ENCODE measurements around the gene LRRC37A. TPM values are rescaled to one million over a fixed set of nuclear protein-coding genes. Genes with fewer than 3 reads are reported as not detected.
"Not testable (repeated sequence)": the region's sequence is repeated elsewhere in the genome, so short reads cannot be mapped to it uniquely, and the experiment has no call there.

Gene LRRC37A
- total and polyA plus RNA-seq, 2 donors (not counting 3 experiments of a cell fraction or from before 2014, with no cell fraction given), result 0.88 to 1.0 TPM

DNA sequence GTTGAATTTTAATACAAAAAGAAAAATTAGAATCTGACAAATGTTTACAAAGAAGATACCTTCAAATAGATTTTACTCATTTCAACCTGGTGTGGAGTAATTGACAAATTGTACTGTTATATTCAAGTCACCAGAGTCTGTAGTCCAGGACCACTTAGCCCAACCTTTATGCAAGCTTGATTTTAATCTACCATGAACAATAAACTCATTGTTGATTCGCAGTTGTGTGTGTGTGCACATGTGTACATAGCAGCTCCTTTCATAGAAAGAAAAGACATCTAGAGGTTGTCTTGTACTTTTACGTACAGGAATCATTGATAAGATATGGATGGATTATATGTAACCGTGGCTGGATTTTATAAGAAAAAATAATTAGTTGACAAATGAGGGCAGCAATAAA is 20.7 kb upstream of the LRRC37A start:
- H2AFZ ChIP-seq (ENCODE audit: low read depth, low read length), result no peak overlapping the region
- FAIRE-seq (no peak), DNase-seq (ENCODE audit: low read depth, low spot score) (no peak)
- H3K36me3 ChIP-seq (ENCODE audit: control insufficient read depth in 2 of 2, extremely low read depth in 1 of 2, insufficient read depth in 2 of 2, low read length in 2 of 2), result no peaks in the 10 kb centered on the region
- H3K9me1 ChIP-seq (replicated peaks; ENCODE audit: control insufficient read depth, extremely low read depth, insufficient read depth, low read length), result no peaks in the 10 kb centered on the region
- intact Hi-C loops (cut with micrococcal nuclease) (no loop called here), dilution Hi-C loops (cut with MboI; ENCODE audit: extremely low pct_ligation_motif_present, low sequenced_read_pairs) (no loop called here)
- TF ChIP-seq GATA2 (IDR thresholded peaks at IDR 0.05; ENCODE audit: insufficient read depth, insufficient read length, low read depth, low read length) (no peak), POLR2AphosphoS5 (IDR thresholded peaks at IDR 0.05; ENCODE audit: insufficient read depth, low read depth, low read length) (no peak), FOS (IDR thresholded peaks at IDR 0.05; ENCODE audit: borderline replicate concordance, insufficient read depth, low read length) (no peak), POLR2A (IDR thresholded peaks at IDR 0.05; ENCODE audit: low read depth, low read length) (no peak), JUN (IDR thresholded peaks at IDR 0.05; ENCODE audit: borderline replicate concordance, insufficient read depth, insufficient read length, low read depth) (no peak), CTCF (IDR thresholded peaks at IDR 0.05; ENCODE audit: extremely low read depth in 1 of 2, insufficient read depth in 1 of 2, low read depth in 1 of 2, low read length in 2 of 2) (no peak), EZH2 (IDR thresholded peaks at IDR 0.05; ENCODE audit: borderline replicate concordance, low read depth, low read length, severe bottlenecking) (no peak), MYC (IDR thresholded peaks at IDR 0.05; ENCODE audit: low read depth, low read length) (no peak)
- TF ChIP-seq, protein P1, sequence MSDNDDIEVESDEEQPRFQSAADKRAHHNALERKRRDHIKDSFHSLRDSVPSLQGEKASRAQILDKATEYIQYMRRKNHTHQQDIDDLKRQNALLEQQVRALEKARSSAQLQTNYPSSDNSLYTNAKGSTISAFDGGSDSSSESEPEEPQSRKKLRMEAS (IDR thresholded peaks at IDR 0.05; ENCODE audit: insufficient read depth, insufficient read length), result no peak
- BruUV-seq (replicated peaks), result no TSS peak
- H3K27ac ChIP-seq (ENCODE audit: insufficient read depth, low read depth, low read length), result no peak overlapping the region
- no peak overlapping the region for H3K4me2 ChIP-seq (ENCODE audit: insufficient read depth, low read length)
- no peaks in the 10 kb centered on the region for H3K9me3 ChIP-seq (replicated peaks; ENCODE audit: control insufficient read depth, insufficient read depth, low read length)
- H4K20me1 ChIP-seq (replicated peaks; ENCODE audit: control insufficient read depth, extremely low read depth, insufficient read depth, low read length), result no peaks in the 10 kb centered on the region
- no peaks in the 10 kb centered on the region for H3K4me1 ChIP-seq (ENCODE audit: control insufficient read depth, extremely low read depth, insufficient read depth, low read length)
- H3K79me2 ChIP-seq (ENCODE audit: control insufficient read depth, insufficient read depth, low read length), result no peaks in the 10 kb centered on the region
- CTCF ChIA-PET, result no interaction called here
- no peak overlapping the region for H3K4me3 ChIP-seq (replicated peaks in 1 of 3; ENCODE audit: insufficient read depth in 1 of 3, low read depth in 1 of 3, low read length in 3 of 3)
- POLR2A ChIA-PET, result no interaction called here
- no peak overlapping the region for H3K9ac ChIP-seq (replicated peaks; ENCODE audit: extremely low read depth, insufficient read depth, low read length)
- peaks cover 6 to 18% of the 10 kb centered on the region in 2 experiments for H3K27me3 ChIP-seq (ENCODE audit: control insufficient read depth in 2 of 2, insufficient read depth in 2 of 2, low read length in 2 of 2)

DNA sequence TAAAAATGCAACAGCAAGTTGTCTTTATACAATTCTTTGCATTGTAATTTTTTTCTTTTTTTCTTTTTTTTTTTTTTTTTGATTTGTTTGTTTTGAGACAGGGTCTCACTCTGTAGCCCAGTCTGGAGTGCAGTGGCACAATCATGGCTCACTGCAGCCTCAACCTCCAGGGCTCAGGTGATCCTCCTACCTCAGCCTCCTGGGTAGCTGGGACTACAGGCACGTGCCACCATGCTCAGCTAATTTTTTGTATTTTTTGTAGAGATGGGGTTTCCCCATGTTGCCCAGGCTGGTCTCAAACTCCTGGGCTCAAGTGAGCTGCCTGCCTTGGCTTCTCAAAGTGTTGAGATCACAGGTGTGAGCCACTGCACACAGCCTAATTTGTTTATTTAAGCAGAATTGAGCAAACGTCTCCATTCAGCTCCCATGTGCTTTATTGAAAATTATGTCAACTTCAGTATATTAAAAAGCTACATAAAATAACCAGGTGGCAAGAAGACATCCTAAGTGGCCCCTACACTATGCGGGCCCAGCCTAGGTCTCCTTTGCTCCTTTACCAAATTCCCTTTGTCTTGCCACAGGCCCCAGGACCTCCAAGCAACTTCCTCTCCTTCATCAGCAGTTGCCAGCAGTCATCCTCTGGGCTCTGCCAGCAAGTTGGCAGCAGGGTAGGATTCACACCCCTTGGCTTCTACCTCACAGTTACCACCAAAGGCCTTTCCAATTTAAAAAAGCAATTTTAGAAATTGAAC is 18.0 kb upstream of the LRRC37A start:
- FAIRE-seq; POLR2A ChIA-PET; H3K9me1 ChIP-seq (replicated peaks; ENCODE audit: control insufficient read depth, extremely low read depth, insufficient read depth, low read length): not testable (repeated sequence)

More for the DNA sequence above, 18.0 kb upstream of the LRRC37A start:
- H3K9ac ChIP-seq (replicated peaks; ENCODE audit: extremely low read depth, insufficient read depth, low read length); H3K4me3 ChIP-seq (replicated peaks in 1 of 3; ENCODE audit: insufficient read depth in 1 of 3, low read depth in 1 of 3, low read length in 3 of 3); H3K4me1 ChIP-seq (ENCODE audit: control insufficient read depth, extremely low read depth, insufficient read depth, low read length); H3K4me2 ChIP-seq (ENCODE audit: insufficient read depth, low read length); H4K20me1 ChIP-seq (replicated peaks; ENCODE audit: control insufficient read depth, extremely low read depth, insufficient read depth, low read length); H3K36me3 ChIP-seq (ENCODE audit: control insufficient read depth in 2 of 2, extremely low read depth in 1 of 2, insufficient read depth in 2 of 2, low read length in 2 of 2); BruUV-seq (replicated peaks); H3K9me3 ChIP-seq (replicated peaks; ENCODE audit: control insufficient read depth, insufficient read depth, low read length); H3K27ac ChIP-seq (ENCODE audit: insufficient read depth, low read depth, low read length); H3K79me2 ChIP-seq (ENCODE audit: control insufficient read depth, insufficient read depth, low read length); dilution Hi-C loops (cut with MboI; ENCODE audit: extremely low pct_ligation_motif_present, low sequenced_read_pairs); H2AFZ ChIP-seq (ENCODE audit: low read depth, low read length); DNase-seq (ENCODE audit: low read depth, low spot score): not testable (repeated sequence)
- H3K27me3 ChIP-seq (ENCODE audit: control insufficient read depth in 2 of 2, insufficient read depth in 2 of 2, low read length in 2 of 2), result peaks cover 6 to 18% of the 10 kb centered on the region in 2 experiments
- intact Hi-C loops (cut with micrococcal nuclease), result loop anchor here (5.0 kb wide), 1 partner anchor 140 kb away; no protein-coding TSS in a partner anchor
- CTCF ChIA-PET, result interaction anchor here (1.2 to 1.7 kb wide), 3 partner anchors 9 to 84 kb away, joined by 3 to 6 read pairs (median 5); partner anchors contain the start of gene KANSL1
